Measurements from ENCODE around the gene INPP4A.

- TF ChIP-seq CTCF (IDR thresholded peaks at IDR 0.05) (no peak), POLR2A (IDR thresholded peaks at IDR 0.05) (no peak), POLR2AphosphoS5 (IDR thresholded peaks at IDR 0.05) (no peak), EP300 (IDR thresholded peaks at IDR 0.05) (no peak)
These were observed 28.5 kb downstream of the INPP4A start for GRCh38 chr2:98472961-98473746.
